Thyroid gland (tissue), 4 donors: ENCODE measurements around the gene ABCA4. TPM values are rescaled to one million over a fixed set of nuclear protein-coding genes. Genes with fewer than 3 reads are reported as not detected.
A peak's percentile ranks its signal among the peaks of the same experiment; 100 is the strongest.

Experiments used
- DNase-seq, 2 donors: peaks; one replicate each; pipeline ENCODE4 v3.0.0-alpha.2; 2019
- H3K27ac ChIP-seq, 3 donors: fragments of 200-600 bp; sonication (generic); 1 replicate in 2 of 3; 2 replicates in 1 of 3; pipeline ENCODE4 v1.5.1; 2016 to 2019; ENCODE audit warnings: mild to moderate bottlenecking in 1 of 3, moderate library complexity in 1 of 3
- H3K27me3 ChIP-seq: fragments of 200-600 bp; sonication (generic); one replicate; pipeline ENCODE4 v1.5.1; 2019
- H3K36me3 ChIP-seq, 2 donors: fragments of 200-600 bp; sonication (generic); one replicate each; pipeline ENCODE4 v1.5.1; 2016 to 2019
- H3K4me1 ChIP-seq, 2 donors: fragments of 200-600 bp; sonication (generic); one replicate each; pipeline ENCODE4 v1.5.1; 2017 to 2019
- H3K4me3 ChIP-seq, 3 donors: fragments of 200-600 bp; sonication (generic); replicated peaks in 1 of 3; 1 replicate in 2 of 3; 2 replicates in 1 of 3; pipeline ENCODE4 v1.5.1; 2016; ENCODE audit warnings: mild to moderate bottlenecking in 1 of 3
- H3K9me3 ChIP-seq: fragments of 200-600 bp; sonication (generic); one replicate; pipeline ENCODE4 v1.5.1; 2017
- POLR2A ChIP-seq, 2 donors: fragments of 450-650 bp; IDR thresholded peaks; one replicate each; pipeline ENCODE4 v1.6.1; 2017; ENCODE audit warnings: antibody characterized with exemption in 2 of 2, mild to moderate bottlenecking in 2 of 2, moderate library complexity in 1 of 2
- WGBS, 2 donors: methylation state at CpG; one replicate each; pipeline ENCODE4 v1.1.5; 2017; 5-methylcytosine and 5-hydroxymethylcytosine counted together
- intact Hi-C: fragments of 100-400 bp; cut with DNase I; formaldehyde crosslinking; loops from one replicate; pipeline ENCODE4 v1.15.1; 2023
- total RNA-seq, 4 donors: library from RNA; depleted of rRNA; stranded (reverse); fragments of >200 nt; gene quantifications; one replicate each; pipeline ENCODE4 v1.2.3, GENCODE V29; 2016
- TF ChIP-seq, protein P1 (sequence below), 6 experiments: fragments of 200-600 bp in 3 of 6; fragments of 450-650 bp in 3 of 6; sonication (generic) in 3 of 6; IDR thresholded peaks; one replicate each; pipeline ENCODE4 v1.5.1; 2016 to 2019; ENCODE audit warnings: antibody characterized with exemption in 6 of 6, mild to moderate bottlenecking in 2 of 6, inconsistent platforms in 1 of 6, moderate library complexity in 1 of 6

Gene ABCA4
- total RNA-seq, 4 donors from 2014 or later, result 0.44 to 1.0 (median 0.82) TPM

DNA sequence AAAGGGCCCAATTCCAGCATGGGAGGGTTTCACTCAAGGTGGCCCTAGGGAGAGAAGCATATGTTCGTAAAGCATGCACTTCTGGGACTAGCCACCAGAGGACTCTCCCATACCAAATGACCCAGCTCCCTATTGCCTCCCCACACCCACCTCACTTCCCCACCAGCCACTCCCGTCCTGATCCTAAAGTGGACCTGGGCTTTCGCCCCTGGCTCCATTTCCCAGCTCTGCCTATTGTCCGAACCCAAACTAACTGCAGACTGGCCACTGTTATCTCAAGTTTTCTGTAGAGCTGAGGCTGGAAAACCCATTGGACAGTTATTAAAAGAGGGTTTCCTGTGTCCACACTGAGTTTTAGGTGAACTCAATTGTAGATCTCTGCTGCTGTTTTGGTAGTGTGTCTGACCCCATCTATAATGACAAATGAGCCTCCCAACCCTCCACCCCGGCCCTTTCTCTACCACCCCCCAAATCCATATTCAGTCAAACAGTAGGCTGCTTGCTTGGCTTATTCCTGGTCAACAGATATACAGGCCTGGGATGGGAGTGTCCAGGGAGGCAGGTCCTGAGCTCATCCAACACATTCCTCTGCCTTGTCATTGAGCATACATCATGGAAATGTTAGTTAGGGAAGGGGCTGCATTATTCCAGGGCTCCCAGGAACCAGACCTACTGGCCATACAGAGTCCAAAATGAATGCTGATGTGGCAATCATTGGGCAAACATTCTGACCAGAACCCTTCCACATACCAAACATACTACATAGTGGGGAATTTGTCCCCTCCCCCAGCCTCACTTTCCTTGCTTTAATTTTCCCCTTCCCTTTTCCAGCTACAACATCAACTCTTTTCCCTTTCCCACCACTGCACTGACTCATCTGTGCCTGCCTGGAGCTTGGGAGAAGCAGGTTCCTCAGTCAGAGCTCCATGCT lies 59.2 kb downstream of the ABCA4 start:
- H3K4me1 ChIP-seq, result peaks cover 16 to 41% of the 10 kb centered on the region in 2 donors
- no peaks in the 10 kb centered on the region for H3K27me3 ChIP-seq
- H3K4me3 ChIP-seq, result no peak overlapping the region
- H3K36me3 ChIP-seq, result no peaks in the 10 kb centered on the region
- H3K27ac ChIP-seq, result peak overlapping the region in 2 of 3 donors; percentile 19 to 36
- intact Hi-C loops, result loop anchor here (5.0 kb wide), 1 partner anchor 176 kb away; the partner anchor contains the start of gene ARHGAP29
- peak; percentile 84 for DNase-seq
- TF ChIP-seq, protein P1, sequence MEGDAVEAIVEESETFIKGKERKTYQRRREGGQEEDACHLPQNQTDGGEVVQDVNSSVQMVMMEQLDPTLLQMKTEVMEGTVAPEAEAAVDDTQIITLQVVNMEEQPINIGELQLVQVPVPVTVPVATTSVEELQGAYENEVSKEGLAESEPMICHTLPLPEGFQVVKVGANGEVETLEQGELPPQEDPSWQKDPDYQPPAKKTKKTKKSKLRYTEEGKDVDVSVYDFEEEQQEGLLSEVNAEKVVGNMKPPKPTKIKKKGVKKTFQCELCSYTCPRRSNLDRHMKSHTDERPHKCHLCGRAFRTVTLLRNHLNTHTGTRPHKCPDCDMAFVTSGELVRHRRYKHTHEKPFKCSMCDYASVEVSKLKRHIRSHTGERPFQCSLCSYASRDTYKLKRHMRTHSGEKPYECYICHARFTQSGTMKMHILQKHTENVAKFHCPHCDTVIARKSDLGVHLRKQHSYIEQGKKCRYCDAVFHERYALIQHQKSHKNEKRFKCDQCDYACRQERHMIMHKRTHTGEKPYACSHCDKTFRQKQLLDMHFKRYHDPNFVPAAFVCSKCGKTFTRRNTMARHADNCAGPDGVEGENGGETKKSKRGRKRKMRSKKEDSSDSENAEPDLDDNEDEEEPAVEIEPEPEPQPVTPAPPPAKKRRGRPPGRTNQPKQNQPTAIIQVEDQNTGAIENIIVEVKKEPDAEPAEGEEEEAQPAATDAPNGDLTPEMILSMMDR (IDR thresholded peaks at IDR 0.05), result peak; percentile 81 to 99 (median 92)
- no peak for TF ChIP-seq POLR2A (IDR thresholded peaks at IDR 0.05)
- no peaks in the 10 kb centered on the region for H3K9me3 ChIP-seq
- WGBS, 2 donors, result 13 to 24% methylated on average over 5 of the region's 5 CpGs

DNA sequence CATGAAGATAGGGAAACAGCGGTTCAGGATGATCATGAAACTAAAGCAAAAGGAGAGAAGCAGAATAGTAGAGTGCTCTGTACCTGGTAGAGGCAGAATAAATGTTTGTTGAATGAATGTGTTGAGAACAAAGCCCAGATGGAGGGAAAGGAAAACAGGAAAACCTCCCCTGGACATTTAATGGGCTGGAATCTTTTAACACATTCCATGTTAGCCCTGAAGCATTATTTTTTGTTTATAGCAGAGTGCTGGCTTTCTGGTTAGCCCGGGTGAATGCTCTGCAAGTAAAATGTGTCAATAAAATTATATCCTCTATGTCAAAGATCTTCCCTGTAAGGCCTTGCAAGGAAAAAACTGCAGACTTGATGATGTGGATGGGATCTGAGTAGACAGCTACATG lies 60.2 kb downstream of the ABCA4 start:
- no peaks in the 10 kb centered on the region for H3K27me3 ChIP-seq
- H3K4me1 ChIP-seq, result peaks cover 20 to 50% of the 10 kb centered on the region in 2 donors
- H3K4me3 ChIP-seq, result no peak overlapping the region
- TF ChIP-seq POLR2A (IDR thresholded peaks at IDR 0.05), result no peak
- TF ChIP-seq, protein P1 (IDR thresholded peaks at IDR 0.05), result no peak
- intact Hi-C loops, result loop anchor here (5.0 kb wide), 1 partner anchor 177 kb away; the partner anchor contains the start of gene ARHGAP29
- peak overlapping the region in 2 of 3 donors; percentile 19 to 36 for H3K27ac ChIP-seq
- DNase-seq, result no peak
- WGBS, 2 donors, result 71 to 80% methylated on average over 2 of the region's 2 CpGs
- H3K36me3 ChIP-seq, result no peaks in the 10 kb centered on the region
- H3K9me3 ChIP-seq, result no peaks in the 10 kb centered on the region

DNA sequence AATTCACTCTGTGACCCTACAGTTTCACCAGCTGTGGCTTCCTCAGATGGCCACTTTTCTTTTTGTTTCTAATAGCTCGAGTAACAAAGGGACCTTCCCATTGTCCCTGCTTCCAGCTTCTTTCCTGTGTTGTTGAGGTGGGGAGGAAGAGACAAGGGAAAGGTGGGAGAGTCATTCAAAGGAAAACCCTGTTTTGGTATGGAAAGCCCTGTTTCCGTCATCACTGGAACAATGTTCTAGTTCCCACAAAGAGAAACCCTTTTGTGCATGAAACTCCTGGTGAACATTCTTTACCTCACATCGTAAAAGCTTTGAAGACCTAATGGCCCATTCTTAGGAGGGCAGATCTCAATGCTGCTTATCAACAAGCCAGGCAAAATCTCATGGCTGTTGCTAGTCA lies 62.2 kb downstream of the ABCA4 start:
- intact Hi-C loops, result loop anchor here (5.0 kb wide), 1 partner anchor 274 kb away; no protein-coding TSS in a partner anchor

DNA sequence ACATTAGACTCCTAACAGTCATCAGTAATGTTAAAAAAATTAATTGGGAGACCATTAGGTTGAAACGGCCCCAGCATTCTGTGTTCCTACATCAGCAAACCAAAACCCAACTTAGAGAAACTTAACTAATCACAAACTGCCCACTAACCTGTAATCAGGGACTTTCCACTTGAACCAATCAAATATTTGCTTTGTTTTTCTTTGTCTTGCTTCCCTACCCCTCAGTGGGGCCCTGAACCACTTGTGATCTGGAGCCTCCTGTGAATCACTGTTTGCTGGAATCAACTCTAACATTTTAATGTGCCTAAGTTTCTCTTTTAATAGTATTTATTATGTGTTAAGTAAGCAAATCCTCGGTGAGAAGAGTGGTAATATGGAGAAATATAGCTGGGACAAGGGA lies 64.0 kb downstream of the ABCA4 start:
- intact Hi-C loops, result loop anchor here (5.0 kb wide), 1 partner anchor 275 kb away; no protein-coding TSS in a partner anchor
- DNase-seq, result peak; percentile 34 to 41
- no peaks in the 10 kb centered on the region for H3K9me3 ChIP-seq
- H3K4me1 ChIP-seq, result peaks cover 10 to 35% of the 10 kb centered on the region in 2 donors
- peak overlapping the region; percentile 6 to 40 (median 28) for H3K27ac ChIP-seq
- H3K4me3 ChIP-seq, result no peak overlapping the region
- no peaks in the 10 kb centered on the region for H3K36me3 ChIP-seq
- WGBS, 2 donors, result 44 to 45% methylated on average over 2 of the region's 2 CpGs
- no peaks in the 10 kb centered on the region for H3K27me3 ChIP-seq
- TF ChIP-seq, protein P1 (IDR thresholded peaks at IDR 0.05), result no peak
- TF ChIP-seq POLR2A (IDR thresholded peaks at IDR 0.05), result no peak

More for the DNA sequence above, 62.2 kb downstream of the ABCA4 start:
- Histone ChIP-seq H3K4me3 (no peak overlapping the region), H3K9me3 (no peaks in the 10 kb centered on the region), H3K4me1 (peaks cover 16 to 43% of the 10 kb centered on the region in 2 donors), H3K27ac (no peak overlapping the region), H3K36me3 (no peaks in the 10 kb centered on the region), H3K27me3 (no peaks in the 10 kb centered on the region)
- TF ChIP-seq POLR2A (IDR thresholded peaks at IDR 0.05), result no peak
- TF ChIP-seq, protein P1 (IDR thresholded peaks at IDR 0.05), result no peak
- DNase-seq, result no peak
- 77 to 79% methylated on average over 3 of the region's 3 CpGs for WGBS, 2 donors
